Measurements from ENCODE around the gene ULBP1. TPM values are rescaled to one million over a fixed set of nuclear protein-coding genes. Genes with fewer than 3 reads are reported as not detected.
"Not testable (repeated sequence)": the region's sequence is repeated elsewhere in the genome, so short reads cannot be mapped to it uniquely, and the experiment has no call there.

ULBP1 gene
- total and polyA plus RNA-seq, 4 experiments from 2014 or later = not detected

DNA sequence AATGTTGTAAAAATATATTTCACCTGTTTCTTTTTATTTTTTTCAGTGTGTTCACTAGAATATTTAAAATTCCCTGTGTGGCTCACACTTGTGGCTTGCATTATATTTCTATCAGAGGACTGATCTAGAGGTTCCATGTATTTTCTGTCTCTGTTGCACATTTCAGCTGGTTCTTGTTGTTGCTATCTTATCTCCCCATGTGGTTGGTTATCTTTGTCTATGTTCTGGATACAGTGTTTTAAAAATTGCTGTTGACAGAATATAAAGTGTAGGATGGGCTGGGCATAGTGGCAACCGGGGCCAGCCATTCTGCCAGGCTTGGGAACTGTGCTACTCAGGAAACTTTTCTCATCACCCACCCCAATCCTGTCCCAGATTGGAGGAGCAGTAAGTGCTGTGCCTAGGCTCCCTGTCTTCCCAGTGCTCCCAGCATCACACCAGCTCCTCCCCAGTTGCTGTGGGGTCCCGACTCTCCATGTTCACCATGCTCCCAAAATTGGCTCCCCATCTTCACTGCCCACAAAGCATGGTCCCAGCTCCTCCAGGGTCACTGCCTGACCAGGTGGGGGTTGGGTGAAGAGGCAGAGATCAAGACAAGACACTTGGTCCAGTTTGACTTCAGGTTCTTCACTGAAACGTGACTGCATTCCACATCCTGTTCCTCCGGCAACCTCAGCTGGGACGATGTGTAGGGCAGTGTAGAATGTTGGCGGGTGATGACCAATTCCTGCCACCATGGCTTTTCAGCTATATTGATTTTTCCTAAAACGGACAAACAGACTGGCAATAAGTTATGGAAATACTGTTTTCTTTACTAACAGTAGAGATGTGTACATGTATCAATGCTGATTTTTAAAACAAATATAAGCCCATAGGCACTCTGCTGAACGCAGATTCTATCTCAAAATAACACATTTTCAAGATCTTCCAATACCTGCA, 49.4 kb downstream of the ULBP1 start:
- H3K27ac ChIP-seq (ENCODE audit: low read depth, low read length); H3K27ac Mint-ChIP-seq; H3K9me3 Mint-ChIP-seq; POLR2A ChIA-PET (ENCODE audit: partially characterized antibody); H3K36me3 ChIP-seq (ENCODE audit: insufficient read depth, low read length); CTCF ChIA-PET (ENCODE audit: partially characterized antibody); H3K4me1 ChIP-seq (ENCODE audit: insufficient read depth, low read length); H3K9me3 ChIP-seq (ENCODE audit: control insufficient read depth in 1 of 2, low read length in 2 of 2); H3K4me3 ChIP-seq (ENCODE audit: low read length in 2 of 2); H3K36me3 Mint-ChIP-seq; intact Hi-C loops (cut with micrococcal nuclease): not testable (repeated sequence)
- H3K27me3 ChIP-seq (ENCODE audit: insufficient read depth, low read length) = peaks cover 22% of the 10 kb centered on the region
- Mint-ChIP-seq H3K4me3 (peak overlapping the region in 1 of 8 donors; percentile 69), H3K27me3 (peaks cover 71 to 73% of the 10 kb centered on the region in 2 donors), H3K4me1 (peaks cover 8 to 28% (median 12%) of the 10 kb centered on the region in 4 donors)
- DNase-seq = peak in 1 of 5 donors; percentile 25

DNA sequence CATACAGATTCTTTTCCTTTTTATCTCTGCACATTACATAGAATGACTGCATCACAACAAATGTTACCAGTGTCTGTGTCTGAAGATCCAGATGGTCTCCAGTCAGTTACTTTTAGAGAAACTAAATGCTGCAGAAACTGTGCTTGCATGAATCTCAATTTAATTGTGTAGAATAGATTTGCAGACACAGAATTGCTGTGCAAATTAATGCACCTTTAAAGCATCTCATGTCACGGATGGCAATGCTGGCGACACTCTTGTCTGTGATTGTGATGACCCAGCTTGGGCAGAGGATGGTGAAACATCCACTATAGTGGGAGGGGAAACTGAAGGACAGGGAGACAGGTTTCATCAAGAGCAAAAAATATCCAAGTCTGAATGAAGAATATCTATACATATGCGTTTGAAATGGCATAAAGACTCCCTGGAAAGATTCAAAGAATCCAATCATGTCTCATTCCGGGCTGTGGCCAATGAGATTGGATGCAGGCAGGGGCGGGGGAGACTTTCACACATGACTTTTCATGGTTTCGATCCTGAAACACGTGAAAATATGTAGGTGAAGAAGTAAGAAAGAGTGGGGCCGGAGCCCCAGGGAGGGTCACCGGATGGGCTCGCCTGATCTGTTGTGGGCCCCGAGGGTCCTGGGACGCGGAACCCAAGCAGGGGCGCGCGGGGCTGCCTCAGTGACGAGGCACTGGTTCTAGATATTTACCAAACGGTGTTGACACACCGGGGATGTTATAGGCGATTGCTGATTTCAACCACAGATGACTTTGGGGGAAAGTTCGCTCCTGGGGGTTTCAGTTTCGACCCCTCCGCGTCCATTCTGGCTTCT, 50.3 kb downstream of the ULBP1 start:
- H3K4me3 ChIP-seq (ENCODE audit: low read length in 2 of 2); CTCF ChIA-PET (ENCODE audit: partially characterized antibody); H3K36me3 Mint-ChIP-seq; H3K9me3 ChIP-seq (ENCODE audit: control insufficient read depth in 1 of 2, low read length in 2 of 2); H3K36me3 ChIP-seq (ENCODE audit: insufficient read depth, low read length); H3K27ac Mint-ChIP-seq; DNase-seq; POLR2A ChIA-PET (ENCODE audit: partially characterized antibody); H3K4me1 ChIP-seq (ENCODE audit: insufficient read depth, low read length); intact Hi-C loops (cut with micrococcal nuclease); H3K9me3 Mint-ChIP-seq; H3K27ac ChIP-seq (ENCODE audit: low read depth, low read length): not testable (repeated sequence)
- Mint-ChIP-seq H3K4me1 (peaks cover 8 to 28% (median 12%) of the 10 kb centered on the region in 4 donors), H3K27me3 (peaks cover 68 to 73% of the 10 kb centered on the region in 2 donors), H3K4me3 (peak overlapping the region in 7 of 8 donors; percentile 15 to 76 (median 69))
- peaks cover 22% of the 10 kb centered on the region for H3K27me3 ChIP-seq (ENCODE audit: insufficient read depth, low read length)

DNA sequence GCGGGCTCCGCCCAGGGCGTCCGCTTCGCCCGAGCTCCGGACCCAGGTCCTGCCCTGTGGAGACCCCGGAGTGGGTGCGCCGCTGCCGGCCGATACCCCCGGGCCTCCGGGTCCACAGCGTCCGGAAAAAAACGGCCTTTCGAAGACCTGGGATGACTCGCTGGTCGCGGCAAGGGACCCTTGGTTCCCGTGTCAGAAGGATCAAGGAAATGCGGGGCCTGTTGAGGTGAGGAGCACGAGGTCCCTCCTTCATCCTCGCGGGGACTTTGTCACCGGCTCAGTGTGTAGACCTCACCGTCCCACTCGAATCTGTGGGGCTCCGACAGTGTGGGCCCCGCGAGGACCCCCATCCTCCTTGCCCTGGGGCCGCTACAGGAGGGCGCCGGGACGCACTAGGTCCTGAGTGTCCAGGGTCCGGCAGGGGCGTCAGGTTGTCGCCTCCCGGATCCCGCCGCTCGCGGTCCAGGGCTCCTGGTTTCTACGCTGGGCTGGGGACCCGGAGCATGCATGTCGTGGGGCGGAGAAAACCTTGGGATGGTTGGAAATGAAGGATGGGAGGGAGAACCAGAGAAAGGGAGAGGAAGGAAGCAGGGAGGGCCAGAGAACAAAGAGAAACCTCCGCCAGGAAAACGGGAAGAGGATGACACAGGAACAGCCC, 51.0 kb downstream of the ULBP1 start:
- peaks cover 22% of the 10 kb centered on the region for H3K27me3 ChIP-seq (ENCODE audit: insufficient read depth, low read length)
- H3K27me3 Mint-ChIP-seq = peaks cover 67 to 72% of the 10 kb centered on the region in 2 donors
- CTCF ChIA-PET (ENCODE audit: partially characterized antibody); H3K36me3 Mint-ChIP-seq; H3K27ac Mint-ChIP-seq; H3K4me3 ChIP-seq (ENCODE audit: low read length in 2 of 2); H3K9me3 Mint-ChIP-seq; H3K9me3 ChIP-seq (ENCODE audit: control insufficient read depth in 1 of 2, low read length in 2 of 2); POLR2A ChIA-PET (ENCODE audit: partially characterized antibody); DNase-seq; H3K36me3 ChIP-seq (ENCODE audit: insufficient read depth, low read length); intact Hi-C loops (cut with micrococcal nuclease); H3K4me1 ChIP-seq (ENCODE audit: insufficient read depth, low read length); H3K27ac ChIP-seq (ENCODE audit: low read depth, low read length): not testable (repeated sequence)
- H3K4me1 Mint-ChIP-seq = peaks cover 8 to 28% (median 12%) of the 10 kb centered on the region in 4 donors
- peak overlapping the region in 3 of 8 donors; percentile 30 to 57 (median 47) for H3K4me3 Mint-ChIP-seq

- Mint-ChIP-seq H3K27ac (peak overlapping the region in 1 of 7 donors; percentile 32), H3K4me1 (peaks cover 8 to 28% (median 12%) of the 10 kb centered on the region in 4 donors), H3K4me3 (peak overlapping the region in 5 of 8 donors; percentile 30 to 57 (median 45)), H3K27me3 (peaks cover 60 to 67% of the 10 kb centered on the region in 2 donors)
- H3K27ac ChIP-seq (ENCODE audit: low read depth, low read length); H3K9me3 Mint-ChIP-seq; CTCF ChIA-PET (ENCODE audit: partially characterized antibody); DNase-seq; H3K9me3 ChIP-seq (ENCODE audit: control insufficient read depth in 1 of 2, low read length in 2 of 2); H3K4me3 ChIP-seq (ENCODE audit: low read length in 2 of 2); H3K36me3 Mint-ChIP-seq; H3K4me1 ChIP-seq (ENCODE audit: insufficient read depth, low read length); H3K36me3 ChIP-seq (ENCODE audit: insufficient read depth, low read length); POLR2A ChIA-PET (ENCODE audit: partially characterized antibody): not testable (repeated sequence)
- peaks cover 22% of the 10 kb centered on the region for H3K27me3 ChIP-seq (ENCODE audit: insufficient read depth, low read length)
- intact Hi-C loops (cut with micrococcal nuclease) = loop anchor here (1.0 to 2.0 kb wide), 3 partner anchors 81 to 451 kb away; no protein-coding TSS in a partner anchor
Observed at GRCh38 chr6:150015281-150016001, 51.7 kb downstream of the ULBP1 start.

GRCh38 chr6:150016324-150017185, 52.8 kb downstream of the ULBP1 start:
- intact Hi-C loops (cut with micrococcal nuclease) = loop anchor here (1.0 to 2.0 kb wide), 3 partner anchors 82 to 452 kb away; no protein-coding TSS in a partner anchor
- H3K27me3 Mint-ChIP-seq = peaks cover 52 to 66% of the 10 kb centered on the region in 2 donors
- peaks cover 19% of the 10 kb centered on the region for H3K27me3 ChIP-seq (ENCODE audit: insufficient read depth, low read length)
- no peak overlapping the region for H3K27ac ChIP-seq (ENCODE audit: low read depth, low read length)
- peaks cover 8% of the 10 kb centered on the region for H3K4me1 ChIP-seq (ENCODE audit: insufficient read depth, low read length)
- H3K4me3 ChIP-seq (ENCODE audit: low read length in 2 of 2) = no peak overlapping the region
- CTCF ChIA-PET (ENCODE audit: partially characterized antibody) = interaction anchor here (0.6 to 3.4 kb wide), 19 partner anchors 9 to 193 kb away, joined by 3 to 28 read pairs (median 6); partner anchors contain the start of gene RAET1L
- H3K4me1 Mint-ChIP-seq = peaks cover 8 to 28% (median 12%) of the 10 kb centered on the region in 4 donors
- H3K27ac Mint-ChIP-seq = peak overlapping the region in 3 of 7 donors; percentile 32 to 50 (median 47)
- H3K36me3 ChIP-seq (ENCODE audit: insufficient read depth, low read length) = no peaks in the 10 kb centered on the region
- H3K4me3 Mint-ChIP-seq = peak overlapping the region in 2 of 8 donors; percentile 13 to 26
- POLR2A ChIA-PET (ENCODE audit: partially characterized antibody) = interaction anchor here (0.8 to 1.3 kb wide), 3 partner anchors 9 to 80 kb away, joined by 3 to 4 read pairs (median 3); no protein-coding TSS in a partner anchor
- no peaks in the 10 kb centered on the region for H3K9me3 ChIP-seq (ENCODE audit: control insufficient read depth in 1 of 2, low read length in 2 of 2)
- no peaks in the 10 kb centered on the region for H3K9me3 Mint-ChIP-seq
- H3K36me3 Mint-ChIP-seq = no peaks in the 10 kb centered on the region
- DNase-seq = peak; percentile 60 to 79 (median 72)

- H3K4me1 Mint-ChIP-seq = peaks cover 8 to 28% (median 12%) of the 10 kb centered on the region in 4 donors
- not testable (repeated sequence) for H3K27ac ChIP-seq (ENCODE audit: low read depth, low read length); DNase-seq; H3K4me3 Mint-ChIP-seq; H3K27ac Mint-ChIP-seq; H3K9me3 Mint-ChIP-seq; H3K36me3 Mint-ChIP-seq; H3K36me3 ChIP-seq (ENCODE audit: insufficient read depth, low read length); H3K4me3 ChIP-seq (ENCODE audit: low read length in 2 of 2); H3K9me3 ChIP-seq (ENCODE audit: control insufficient read depth in 1 of 2, low read length in 2 of 2); H3K4me1 ChIP-seq (ENCODE audit: insufficient read depth, low read length)
- CTCF ChIA-PET (ENCODE audit: partially characterized antibody) = interaction anchor here (0.7 to 3.4 kb wide), 17 partner anchors 8 to 193 kb away, joined by 3 to 28 read pairs (median 7); partner anchors contain the start of gene RAET1L
- H3K27me3 ChIP-seq (ENCODE audit: insufficient read depth, low read length) = peaks cover 19% of the 10 kb centered on the region
- intact Hi-C loops (cut with micrococcal nuclease) = loop anchor here (2.0 kb wide), 2 partner anchors 182 to 452 kb away; no protein-coding TSS in a partner anchor
- H3K27me3 Mint-ChIP-seq = peaks cover 50 to 62% of the 10 kb centered on the region in 2 donors
- POLR2A ChIA-PET (ENCODE audit: partially characterized antibody) = interaction anchor here (1.0 to 1.3 kb wide), 2 partner anchors 79 to 81 kb away, joined by 3 to 4 read pairs; no protein-coding TSS in a partner anchor
Observed at GRCh38 chr6:150017186-150017521, 53.4 kb downstream of the ULBP1 start.

All from CD4-positive, alpha-beta memory T cell (primary cell).